Smooth muscle cell of the brain vasculature (primary cell): ENCODE data around the gene ARFGAP3.

Experiments used
- DNase-seq: peaks from one replicate; pipeline ENCODE4 v3.0.0-alpha.2; 2012; ENCODE audit warnings: low read depth, low spot score

ARFGAP3 gene

GRCh38 chr22:42883970-42884369 lies 26.9 kb upstream of the ARFGAP3 start:
- DNase-seq = no peak

- no peak for DNase-seq
Observed at GRCh38 chr22:42883121-42883520, 26.0 kb upstream of the ARFGAP3 start.

- no peak for DNase-seq
Observed at GRCh38 chr22:42881982-42882656, 25.0 kb upstream of the ARFGAP3 start.

DNA sequence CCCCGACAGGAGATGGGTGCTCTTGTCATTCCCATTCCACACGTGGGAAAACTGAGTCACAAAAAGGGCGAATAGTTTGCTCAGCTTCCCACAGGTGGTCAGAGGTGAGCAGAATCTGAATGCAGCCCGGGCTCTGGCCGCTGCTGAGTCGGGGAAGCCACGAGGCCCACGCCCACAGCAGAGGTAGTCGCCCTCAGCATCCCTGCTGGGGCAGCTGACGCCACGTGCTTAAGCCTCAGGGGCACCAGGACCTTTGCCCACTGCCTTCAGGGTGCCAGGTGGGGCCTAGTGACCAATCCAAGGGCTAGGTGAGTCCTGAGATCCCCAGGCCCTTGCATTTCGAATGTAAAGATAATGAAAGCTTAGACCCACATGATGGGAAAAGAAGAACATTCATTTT lies 24.2 kb upstream of the ARFGAP3 start:
- DNase-seq = no peak

GRCh38 chr22:42880815-42881214 lies 23.7 kb upstream of the ARFGAP3 start:
- no peak for DNase-seq

DNA sequence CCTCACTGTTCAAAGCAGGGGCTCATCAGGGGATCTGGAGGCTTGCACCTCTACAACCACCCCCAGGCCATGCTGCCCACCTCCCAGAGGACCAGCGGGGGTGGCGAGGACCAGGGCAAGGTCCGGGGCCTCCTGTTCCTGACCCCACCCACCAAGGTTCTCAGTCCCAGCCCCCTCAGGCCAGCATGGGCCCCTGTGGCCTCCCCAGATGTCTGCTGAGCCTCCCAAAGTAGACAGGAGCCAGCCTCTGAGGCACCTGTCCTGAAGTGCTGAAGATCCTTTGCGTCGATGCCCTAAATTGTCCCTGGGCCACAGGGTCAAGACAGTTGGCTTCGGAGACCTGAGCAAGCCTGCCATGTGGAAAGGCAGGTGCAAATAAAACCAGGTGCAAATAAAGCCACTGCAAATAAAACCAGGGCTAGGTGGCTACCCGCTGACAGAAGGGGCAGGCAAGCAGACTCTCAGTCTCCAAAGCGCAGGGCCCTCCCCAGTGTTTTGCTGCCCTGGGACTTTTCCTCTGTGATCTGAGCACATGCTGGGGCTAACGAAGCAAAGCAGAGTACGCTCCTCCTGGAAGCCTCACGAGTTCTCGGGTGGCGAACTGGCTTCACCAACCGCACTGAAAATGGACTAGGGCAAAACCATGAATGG lies 22.4 kb upstream of the ARFGAP3 start:
- no peak for DNase-seq

GRCh38 chr22:42878561-42879305 lies 21.7 kb upstream of the ARFGAP3 start:
- DNase-seq = no peak

DNA sequence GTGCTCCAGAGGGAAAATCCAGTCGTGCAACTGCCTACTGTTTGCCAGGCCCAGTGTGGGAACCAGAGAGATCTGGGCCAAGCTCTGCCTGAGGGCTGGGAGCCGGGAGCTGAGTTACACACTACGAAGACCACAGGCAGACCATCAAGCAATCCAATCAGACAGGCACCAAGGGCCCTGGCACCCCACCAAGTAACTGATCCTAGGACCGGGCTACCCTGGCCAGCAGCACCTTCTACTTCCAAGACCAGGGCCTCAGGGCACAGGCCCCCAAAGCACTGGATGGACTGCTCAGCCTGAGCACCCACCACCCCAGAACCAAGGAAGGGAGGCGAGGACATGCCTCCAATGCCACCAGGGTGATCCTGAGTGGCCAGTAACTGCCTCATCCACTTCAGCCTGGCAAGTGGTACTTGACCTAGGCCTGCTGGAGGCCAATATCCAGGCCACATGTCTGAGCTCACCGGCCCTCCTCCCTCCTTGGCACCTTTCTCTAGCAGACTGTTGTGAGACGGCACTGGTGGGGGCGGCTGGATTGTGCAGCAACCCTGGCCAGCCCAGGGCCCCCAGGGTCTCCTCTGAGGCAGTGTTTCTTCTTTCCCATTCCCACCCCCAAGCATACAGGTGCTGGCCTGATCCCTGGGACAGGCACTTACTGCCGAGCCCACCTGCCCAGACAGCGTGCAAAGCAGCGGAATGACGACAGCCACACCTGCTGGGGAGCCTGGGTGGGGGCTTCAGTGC lies 20.7 kb upstream of the ARFGAP3 start:
- no peak for DNase-seq

DNA sequence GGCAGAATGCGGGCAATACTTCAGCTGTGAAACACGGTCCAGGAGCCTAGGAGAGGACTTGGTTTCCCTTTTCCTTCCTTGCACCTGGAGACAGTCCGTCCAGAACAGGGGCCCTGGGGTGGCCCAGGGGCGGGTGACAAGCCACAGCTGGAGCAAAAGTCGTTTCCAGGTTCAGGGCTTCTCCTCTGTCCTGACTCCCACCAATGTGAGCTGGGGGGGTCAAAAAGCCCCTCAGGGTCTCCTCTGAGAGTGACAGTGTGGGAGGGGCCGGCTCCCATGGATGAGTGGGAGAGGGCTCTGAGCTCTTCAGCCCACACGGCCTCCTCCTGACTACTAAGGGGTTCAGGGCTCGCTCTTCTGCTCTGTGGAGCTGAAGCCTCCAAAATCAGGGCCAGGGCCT lies 20.1 kb upstream of the ARFGAP3 start:
- DNase-seq = no peak

DNA sequence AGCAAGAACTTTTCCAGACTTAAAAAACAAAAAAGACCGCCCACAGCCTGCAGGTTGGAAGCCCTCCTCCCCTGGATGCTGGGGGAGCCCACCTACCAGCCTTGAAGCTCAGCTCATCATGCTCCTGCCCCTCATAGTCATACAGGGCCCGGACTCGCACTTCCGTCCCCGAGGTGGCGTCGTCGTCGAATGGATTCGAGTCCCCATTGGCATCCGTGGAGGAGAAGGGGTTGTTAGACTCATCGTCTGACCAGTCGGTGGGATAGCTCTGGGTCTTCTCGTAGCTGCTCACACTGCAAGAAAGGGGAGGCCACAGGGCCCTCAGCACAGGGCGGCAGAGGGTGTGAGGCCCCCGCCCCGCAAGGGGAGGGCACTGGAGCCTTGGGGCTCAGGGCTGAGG lies 19.0 kb upstream of the ARFGAP3 start:
- DNase-seq = no peak

- DNase-seq = no peak
Observed at GRCh38 chr22:42874010-42874409, 16.9 kb upstream of the ARFGAP3 start.

GRCh38 chr22:42873356-42873755 lies 16.3 kb upstream of the ARFGAP3 start:
- DNase-seq = no peak

GRCh38 chr22:42872821-42873220 lies 15.7 kb upstream of the ARFGAP3 start:
- no peak for DNase-seq

DNA sequence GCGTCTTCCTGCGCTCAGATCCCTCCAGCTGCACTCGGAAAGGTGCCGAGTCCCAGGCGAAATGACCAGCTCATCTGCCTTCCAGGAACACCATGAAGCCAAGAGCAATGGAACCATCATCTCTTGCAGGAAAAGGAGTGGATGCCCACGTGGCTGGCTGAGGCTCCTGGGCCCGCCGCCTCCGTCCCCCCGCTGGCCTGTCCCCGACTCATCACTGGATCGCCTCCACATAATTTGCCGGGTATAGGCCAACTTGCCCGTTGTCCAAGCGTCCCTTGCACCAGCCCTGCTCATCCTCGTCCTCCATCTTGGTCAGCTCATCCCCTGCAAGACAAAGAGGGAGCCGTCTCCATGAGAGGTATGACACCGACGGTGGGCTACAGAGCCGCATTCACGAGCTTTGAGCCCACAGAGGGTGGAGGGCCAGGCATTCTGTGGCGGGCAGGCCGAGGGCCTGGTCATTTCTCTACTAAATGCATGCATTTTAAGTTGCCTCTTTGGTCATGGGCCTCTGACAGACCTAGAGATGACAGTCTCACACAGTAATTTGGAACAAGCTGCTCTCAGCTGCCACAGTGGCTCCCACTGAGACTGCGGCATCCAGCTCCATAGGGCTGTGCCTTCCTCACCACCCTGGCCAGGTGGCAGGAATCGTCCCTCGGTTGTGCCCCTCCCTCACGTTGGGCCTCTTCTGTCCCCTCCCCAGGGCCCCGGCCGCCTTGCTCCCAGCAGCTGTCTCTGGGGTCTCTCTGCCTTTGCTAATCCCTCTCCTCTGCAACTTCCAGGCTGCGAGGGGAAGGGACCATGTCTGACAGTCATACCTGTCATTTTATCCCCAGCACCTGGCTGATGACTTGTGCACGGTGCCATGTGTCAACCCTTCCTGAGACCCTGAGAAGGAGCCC lies 14.3 kb upstream of the ARFGAP3 start:
- DNase-seq = no peak

DNA sequence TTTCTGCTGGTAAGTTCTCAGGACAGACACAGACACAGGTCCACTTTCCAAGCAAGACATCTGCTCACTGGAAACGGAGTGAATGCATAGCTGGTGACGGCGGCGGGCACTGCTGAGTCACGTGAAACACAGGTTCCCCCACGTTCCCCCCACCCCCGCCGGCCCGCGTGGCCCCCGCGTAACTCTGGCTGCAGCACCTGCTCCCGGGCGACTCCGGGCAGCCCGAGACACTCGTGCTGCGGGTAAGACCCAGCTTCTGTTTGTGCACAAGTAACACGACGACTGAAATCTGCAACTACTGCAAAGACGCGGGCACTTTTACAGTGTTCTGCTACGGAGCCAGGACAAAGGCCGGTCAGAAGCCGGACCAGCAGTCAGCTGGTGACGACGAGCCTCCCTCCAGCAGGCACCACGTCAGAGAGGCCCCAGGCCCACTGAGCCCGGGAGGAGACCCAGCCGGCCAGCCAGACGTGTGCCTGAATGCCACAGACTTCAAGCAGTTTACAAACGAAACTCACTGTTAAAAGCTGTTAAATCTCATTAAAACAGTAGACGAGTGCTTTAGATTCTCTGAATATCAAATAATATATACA lies 12.9 kb upstream of the ARFGAP3 start:
- DNase-seq = no peak

DNA sequence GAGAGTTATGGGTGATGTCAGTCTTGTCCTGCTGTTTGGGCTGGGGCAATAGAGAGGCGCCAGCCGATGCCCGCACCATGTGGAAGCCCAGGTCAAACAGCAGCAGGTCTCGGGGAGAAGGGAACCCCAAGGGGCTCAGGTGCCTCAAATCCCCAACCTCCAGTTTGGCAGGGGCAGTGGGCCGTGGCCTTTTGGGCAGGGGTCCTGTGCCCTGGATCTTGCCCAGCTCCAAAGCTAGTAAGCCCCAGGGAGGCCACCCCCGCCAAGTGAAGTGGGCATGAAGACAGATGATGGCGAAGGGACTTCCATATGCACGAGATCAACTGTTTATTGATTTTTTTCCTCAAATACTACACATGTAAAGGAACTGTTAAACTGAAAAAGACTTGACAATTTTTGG lies 12.4 kb upstream of the ARFGAP3 start:
- no peak for DNase-seq

- no peak for DNase-seq
Observed at GRCh38 chr22:42868751-42869251, 11.7 kb upstream of the ARFGAP3 start.

GRCh38 chr22:42866100-42866499 lies 9.0 kb upstream of the ARFGAP3 start:
- no peak for DNase-seq

- DNase-seq = no peak
Observed at GRCh38 chr22:42865536-42865935, 8.5 kb upstream of the ARFGAP3 start.

GRCh38 chr22:42863349-42863961 lies 6.4 kb upstream of the ARFGAP3 start:
- DNase-seq = peak; percentile 35
